ENCODE measurements around the gene TIMMDC1. TPM values are rescaled to one million over a fixed set of nuclear protein-coding genes. Genes with fewer than 3 reads are reported as not detected.

Gene TIMMDC1
- total RNA-seq (2014; rRNA removed; shearing (Covaris generic); ENCODE audit: low replicate concordance), result 22.9 and 55.5 TPM in 2 replicates

- in situ Hi-C loops (cut with HindIII; ENCODE audit: low pct_unique_long_range_greater_than_20kb, low sequenced_read_pairs), result no loop called here
Measured at GRCh38 chr3:119498186-119499011, at the start of gene TIMMDC1. TSS of gene TIMMDC1 (plus strand) at chr3:119498547. CDS start at chr3:119498734, 187 bp downstream.

GRCh38 chr3:119453822-119454221 is 44.5 kb upstream of the TIMMDC1 start:
- in situ Hi-C loops (cut with HindIII; ENCODE audit: low pct_unique_long_range_greater_than_20kb, low sequenced_read_pairs), result no loop called here
- DNase-seq (ENCODE audit: low read depth), result no peak

More at GRCh38 chr3:119498186-119499011, at the start of gene TIMMDC1:
- DNase-seq (ENCODE audit: low read depth), result peak; percentile 90

GRCh38 chr3:119456469-119456868 is 41.9 kb upstream of the TIMMDC1 start:
- no peak for DNase-seq (ENCODE audit: low read depth)
- in situ Hi-C loops (cut with HindIII; ENCODE audit: low pct_unique_long_range_greater_than_20kb, low sequenced_read_pairs), result no loop called here

- in situ Hi-C loops (cut with HindIII; ENCODE audit: low pct_unique_long_range_greater_than_20kb, low sequenced_read_pairs), result no loop called here
- DNase-seq (ENCODE audit: low read depth), result no peak
Measured at GRCh38 chr3:119457246-119457645, 41.1 kb upstream of the TIMMDC1 start.

GRCh38 chr3:119463171-119464169 is 34.9 kb upstream of the TIMMDC1 start, which contains the start of gene TMEM39A:
TSS of gene TMEM39A (minus strand) at chr3:119463615. CDS start at chr3:119462074, 1,541 bp downstream.
- DNase-seq (ENCODE audit: low read depth), result peak; percentile 93
- in situ Hi-C loops (cut with HindIII; ENCODE audit: low pct_unique_long_range_greater_than_20kb, low sequenced_read_pairs), result no loop called here

GRCh38 chr3:119468041-119468440 is 30.3 kb upstream of the TIMMDC1 start:
- in situ Hi-C loops (cut with HindIII; ENCODE audit: low pct_unique_long_range_greater_than_20kb, low sequenced_read_pairs), result no loop called here
- DNase-seq (ENCODE audit: low read depth), result no peak

- no peak for DNase-seq (ENCODE audit: low read depth)
- in situ Hi-C loops (cut with HindIII; ENCODE audit: low pct_unique_long_range_greater_than_20kb, low sequenced_read_pairs), result no loop called here
Measured at GRCh38 chr3:119469418-119470189, 28.7 kb upstream of the TIMMDC1 start.

GRCh38 chr3:119470866-119471265 is 27.5 kb upstream of the TIMMDC1 start:
- no peak for DNase-seq (ENCODE audit: low read depth)
- in situ Hi-C loops (cut with HindIII; ENCODE audit: low pct_unique_long_range_greater_than_20kb, low sequenced_read_pairs), result no loop called here

GRCh38 chr3:119481079-119481478 is 17.3 kb upstream of the TIMMDC1 start:
- DNase-seq (ENCODE audit: low read depth), result no peak
- in situ Hi-C loops (cut with HindIII; ENCODE audit: low pct_unique_long_range_greater_than_20kb, low sequenced_read_pairs), result no loop called here

GRCh38 chr3:119483101-119483500 is 15.2 kb upstream of the TIMMDC1 start:
- no peak for DNase-seq (ENCODE audit: low read depth)
- in situ Hi-C loops (cut with HindIII; ENCODE audit: low pct_unique_long_range_greater_than_20kb, low sequenced_read_pairs), result no loop called here

- DNase-seq (ENCODE audit: low read depth), result no peak
- in situ Hi-C loops (cut with HindIII; ENCODE audit: low pct_unique_long_range_greater_than_20kb, low sequenced_read_pairs), result no loop called here
Measured at GRCh38 chr3:119485563-119485962, 12.8 kb upstream of the TIMMDC1 start.

- DNase-seq (ENCODE audit: low read depth), result no peak
- in situ Hi-C loops (cut with HindIII; ENCODE audit: low pct_unique_long_range_greater_than_20kb, low sequenced_read_pairs), result no loop called here
Measured at GRCh38 chr3:119490153-119490552, 8.2 kb upstream of the TIMMDC1 start.

GRCh38 chr3:119492128-119492527 is 6.2 kb upstream of the TIMMDC1 start:
- in situ Hi-C loops (cut with HindIII; ENCODE audit: low pct_unique_long_range_greater_than_20kb, low sequenced_read_pairs), result no loop called here
- DNase-seq (ENCODE audit: low read depth), result no peak

GRCh38 chr3:119492810-119493209 is 5.5 kb upstream of the TIMMDC1 start:
- in situ Hi-C loops (cut with HindIII; ENCODE audit: low pct_unique_long_range_greater_than_20kb, low sequenced_read_pairs), result no loop called here
- no peak for DNase-seq (ENCODE audit: low read depth)

- in situ Hi-C loops (cut with HindIII; ENCODE audit: low pct_unique_long_range_greater_than_20kb, low sequenced_read_pairs), result no loop called here
- no peak for DNase-seq (ENCODE audit: low read depth)
Measured at GRCh38 chr3:119494597-119494996, 3.8 kb upstream of the TIMMDC1 start.

- peak; percentile 26 for DNase-seq (ENCODE audit: low read depth)
- in situ Hi-C loops (cut with HindIII; ENCODE audit: low pct_unique_long_range_greater_than_20kb, low sequenced_read_pairs), result no loop called here
Measured at GRCh38 chr3:119497820-119498185, 544 bp upstream of the TIMMDC1 start.

- DNase-seq (ENCODE audit: low read depth), result no peak
- in situ Hi-C loops (cut with HindIII; ENCODE audit: low pct_unique_long_range_greater_than_20kb, low sequenced_read_pairs), result no loop called here
Measured at GRCh38 chr3:119500265-119500664, 1.9 kb downstream of the TIMMDC1 start.

- in situ Hi-C loops (cut with HindIII; ENCODE audit: low pct_unique_long_range_greater_than_20kb, low sequenced_read_pairs), result no loop called here
- DNase-seq (ENCODE audit: low read depth), result no peak
Measured at GRCh38 chr3:119500901-119501300, 2.6 kb downstream of the TIMMDC1 start.

All from Caki2 (cell line).